Measurements from ENCODE around the gene COL7A1.

The COL7A1 gene

DNA sequence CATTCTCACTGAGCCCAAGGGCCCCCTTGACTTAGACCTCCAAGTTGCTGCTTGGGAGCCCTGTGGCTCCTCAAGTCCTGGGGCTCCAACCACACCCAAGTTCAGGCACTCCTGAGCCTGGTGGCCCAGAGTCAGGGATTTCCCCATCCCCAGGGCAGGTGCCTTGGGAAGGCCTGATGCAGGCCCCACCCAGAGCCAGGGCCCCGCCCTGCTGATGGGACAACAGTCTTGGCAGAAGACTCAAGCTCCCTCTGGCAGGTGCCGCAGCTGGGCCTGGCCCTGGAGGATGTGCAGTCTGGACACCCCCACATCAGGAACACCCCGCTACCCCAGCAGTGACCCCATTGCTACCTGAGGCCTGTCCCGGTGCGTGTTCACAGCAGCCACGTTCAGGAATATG, 73.5 kb downstream of the COL7A1 start:
- TF ChIP-seq TEAD4 (IDR thresholded peaks at IDR 0.05): no peak
- TF ChIP-seq, protein P1, sequence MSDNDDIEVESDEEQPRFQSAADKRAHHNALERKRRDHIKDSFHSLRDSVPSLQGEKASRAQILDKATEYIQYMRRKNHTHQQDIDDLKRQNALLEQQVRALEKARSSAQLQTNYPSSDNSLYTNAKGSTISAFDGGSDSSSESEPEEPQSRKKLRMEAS (IDR thresholded peaks at IDR 0.05): no peak
- no peak for TF ChIP-seq NFIC (IDR thresholded peaks at IDR 0.05)
- TF ChIP-seq EGR1 (IDR thresholded peaks at IDR 0.05): no peak
- TF ChIP-seq EP300 (IDR thresholded peaks at IDR 0.05; ENCODE audit: borderline replicate concordance): no peak
- no peak for TF ChIP-seq ZBTB7A (IDR thresholded peaks at IDR 0.05; ENCODE audit: low read depth)
- no peak for TF ChIP-seq TAF1 (IDR thresholded peaks at IDR 0.05; ENCODE audit: low read depth)
- TF ChIP-seq RAD21 (IDR thresholded peaks at IDR 0.05; ENCODE audit: low read depth): no peak
- no peak for TF ChIP-seq FOXM1 (IDR thresholded peaks at IDR 0.05; ENCODE audit: borderline replicate concordance, low read depth)
- TF ChIP-seq YY1 (IDR thresholded peaks at IDR 0.05; ENCODE audit: low read depth): no peak
- TF ChIP-seq TCF12 (IDR thresholded peaks at IDR 0.05; ENCODE audit: low read depth): no peak
- TF ChIP-seq CREB1 (IDR thresholded peaks at IDR 0.05; ENCODE audit: low read depth): no peak
- TF ChIP-seq, protein P2, sequence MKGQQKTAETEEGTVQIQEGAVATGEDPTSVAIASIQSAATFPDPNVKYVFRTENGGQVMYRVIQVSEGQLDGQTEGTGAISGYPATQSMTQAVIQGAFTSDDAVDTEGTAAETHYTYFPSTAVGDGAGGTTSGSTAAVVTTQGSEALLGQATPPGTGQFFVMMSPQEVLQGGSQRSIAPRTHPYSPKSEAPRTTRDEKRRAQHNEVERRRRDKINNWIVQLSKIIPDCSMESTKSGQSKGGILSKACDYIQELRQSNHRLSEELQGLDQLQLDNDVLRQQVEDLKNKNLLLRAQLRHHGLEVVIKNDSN (IDR thresholded peaks at IDR 0.05): no peak
- no peak for TF ChIP-seq CEBPB (IDR thresholded peaks at IDR 0.05)
- TF ChIP-seq, protein P3, sequence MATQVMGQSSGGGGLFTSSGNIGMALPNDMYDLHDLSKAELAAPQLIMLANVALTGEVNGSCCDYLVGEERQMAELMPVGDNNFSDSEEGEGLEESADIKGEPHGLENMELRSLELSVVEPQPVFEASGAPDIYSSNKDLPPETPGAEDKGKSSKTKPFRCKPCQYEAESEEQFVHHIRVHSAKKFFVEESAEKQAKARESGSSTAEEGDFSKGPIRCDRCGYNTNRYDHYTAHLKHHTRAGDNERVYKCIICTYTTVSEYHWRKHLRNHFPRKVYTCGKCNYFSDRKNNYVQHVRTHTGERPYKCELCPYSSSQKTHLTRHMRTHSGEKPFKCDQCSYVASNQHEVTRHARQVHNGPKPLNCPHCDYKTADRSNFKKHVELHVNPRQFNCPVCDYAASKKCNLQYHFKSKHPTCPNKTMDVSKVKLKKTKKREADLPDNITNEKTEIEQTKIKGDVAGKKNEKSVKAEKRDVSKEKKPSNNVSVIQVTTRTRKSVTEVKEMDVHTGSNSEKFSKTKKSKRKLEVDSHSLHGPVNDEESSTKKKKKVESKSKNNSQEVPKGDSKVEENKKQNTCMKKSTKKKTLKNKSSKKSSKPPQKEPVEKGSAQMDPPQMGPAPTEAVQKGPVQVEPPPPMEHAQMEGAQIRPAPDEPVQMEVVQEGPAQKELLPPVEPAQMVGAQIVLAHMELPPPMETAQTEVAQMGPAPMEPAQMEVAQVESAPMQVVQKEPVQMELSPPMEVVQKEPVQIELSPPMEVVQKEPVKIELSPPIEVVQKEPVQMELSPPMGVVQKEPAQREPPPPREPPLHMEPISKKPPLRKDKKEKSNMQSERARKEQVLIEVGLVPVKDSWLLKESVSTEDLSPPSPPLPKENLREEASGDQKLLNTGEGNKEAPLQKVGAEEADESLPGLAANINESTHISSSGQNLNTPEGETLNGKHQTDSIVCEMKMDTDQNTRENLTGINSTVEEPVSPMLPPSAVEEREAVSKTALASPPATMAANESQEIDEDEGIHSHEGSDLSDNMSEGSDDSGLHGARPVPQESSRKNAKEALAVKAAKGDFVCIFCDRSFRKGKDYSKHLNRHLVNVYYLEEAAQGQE (IDR thresholded peaks at IDR 0.05; ENCODE audit: low read depth): no peak

DNA sequence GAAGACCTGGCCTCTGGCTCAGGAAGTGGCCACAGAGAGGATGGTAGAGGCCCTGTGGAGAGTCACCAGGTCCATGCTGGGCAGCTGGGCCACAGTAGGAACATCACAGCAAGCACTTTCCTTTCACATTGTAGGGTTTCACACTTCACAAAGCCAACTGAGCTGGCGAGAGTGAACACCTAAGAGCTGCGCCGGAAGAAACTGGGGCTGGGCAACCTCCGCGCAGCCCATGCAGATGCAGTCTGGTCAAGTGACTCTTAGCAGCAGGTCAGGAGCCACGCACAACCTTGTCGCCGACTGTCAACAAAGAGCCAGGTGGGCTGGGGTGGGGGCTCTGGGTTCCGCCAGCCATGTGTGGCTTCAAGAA, 75.9 kb downstream of the COL7A1 start:
- TF ChIP-seq FOXM1 (IDR thresholded peaks at IDR 0.05; ENCODE audit: borderline replicate concordance, low read depth) (no peak), CREB1 (IDR thresholded peaks at IDR 0.05; ENCODE audit: low read depth) (no peak), TEAD4 (IDR thresholded peaks at IDR 0.05) (no peak), YY1 (IDR thresholded peaks at IDR 0.05; ENCODE audit: low read depth) (no peak), ZBTB7A (IDR thresholded peaks at IDR 0.05; ENCODE audit: low read depth) (no peak), CEBPB (IDR thresholded peaks at IDR 0.05) (no peak), EGR1 (IDR thresholded peaks at IDR 0.05) (no peak), EP300 (IDR thresholded peaks at IDR 0.05; ENCODE audit: borderline replicate concordance) (no peak), TAF1 (IDR thresholded peaks at IDR 0.05; ENCODE audit: low read depth) (no peak), TCF12 (IDR thresholded peaks at IDR 0.05; ENCODE audit: low read depth) (no peak), NFIC (IDR thresholded peaks at IDR 0.05) (no peak), RAD21 (IDR thresholded peaks at IDR 0.05; ENCODE audit: low read depth) (no peak)
- TF ChIP-seq, protein P2 (IDR thresholded peaks at IDR 0.05): no peak
- TF ChIP-seq, protein P3 (IDR thresholded peaks at IDR 0.05; ENCODE audit: low read depth): no peak
- TF ChIP-seq, protein P1 (IDR thresholded peaks at IDR 0.05): no peak

DNA sequence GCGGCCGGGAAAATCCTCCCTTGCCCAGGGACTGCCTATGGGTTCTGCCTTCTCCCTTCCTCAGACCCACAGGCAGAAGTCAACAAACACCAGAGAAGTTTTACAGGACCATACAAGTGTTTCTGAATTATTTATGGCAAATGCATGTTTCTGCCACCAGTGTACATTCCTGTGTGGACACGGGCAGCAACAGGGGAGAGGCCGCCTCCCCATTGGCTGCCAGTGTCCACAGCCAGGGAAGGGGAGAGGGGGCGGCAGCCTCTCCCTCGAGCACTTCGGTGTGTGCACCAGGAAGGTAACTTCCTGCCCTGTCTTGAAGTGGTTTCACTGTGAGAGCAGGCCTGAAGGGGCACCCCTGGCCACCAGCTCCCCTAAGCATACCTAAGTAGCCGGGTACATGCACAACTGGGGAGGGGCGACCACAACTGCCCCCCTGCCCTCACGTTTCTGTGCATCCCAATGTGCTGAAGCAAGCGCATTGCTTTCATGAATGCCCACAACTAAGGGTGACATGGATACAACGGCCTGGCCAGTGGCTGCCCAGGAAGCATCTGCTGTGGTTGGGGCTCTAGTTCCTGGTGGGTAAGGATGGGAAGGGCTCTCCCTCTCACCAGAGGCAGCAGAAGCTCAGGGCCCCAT, 76.4 kb downstream of the COL7A1 start:
- TF ChIP-seq TCF12 (IDR thresholded peaks at IDR 0.05; ENCODE audit: low read depth) (no peak), EGR1 (IDR thresholded peaks at IDR 0.05) (no peak), TEAD4 (IDR thresholded peaks at IDR 0.05) (no peak)
- TF ChIP-seq, protein P1 (IDR thresholded peaks at IDR 0.05): no peak

DNA sequence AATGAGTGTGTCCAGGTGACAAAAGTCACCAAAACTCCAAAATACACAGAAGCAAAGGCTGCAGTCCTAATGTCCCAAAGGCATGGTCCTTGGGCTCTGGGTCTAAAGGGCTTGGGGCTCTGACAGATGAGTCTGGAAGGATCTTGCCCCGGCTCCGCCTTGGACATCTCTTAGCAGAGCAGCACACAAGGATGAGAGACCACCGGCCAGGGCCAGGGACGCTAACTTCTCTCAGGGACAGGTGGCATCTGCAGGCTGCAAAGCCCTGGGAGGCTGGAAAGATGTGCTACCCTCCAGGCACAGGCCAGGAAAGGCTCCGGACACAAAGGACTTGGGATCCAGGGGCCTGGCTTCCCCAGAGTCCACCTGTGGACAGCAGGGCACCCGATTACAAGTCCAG, 77.1 kb downstream of the COL7A1 start:
- TF ChIP-seq EGR1 (IDR thresholded peaks at IDR 0.05) (no peak), RAD21 (IDR thresholded peaks at IDR 0.05; ENCODE audit: low read depth) (no peak), TAF1 (IDR thresholded peaks at IDR 0.05; ENCODE audit: low read depth) (no peak), TCF12 (IDR thresholded peaks at IDR 0.05; ENCODE audit: low read depth) (no peak), ZBTB7A (IDR thresholded peaks at IDR 0.05; ENCODE audit: low read depth) (no peak), CREB1 (IDR thresholded peaks at IDR 0.05; ENCODE audit: low read depth) (no peak), EP300 (IDR thresholded peaks at IDR 0.05; ENCODE audit: borderline replicate concordance) (no peak), YY1 (IDR thresholded peaks at IDR 0.05; ENCODE audit: low read depth) (no peak), CEBPB (IDR thresholded peaks at IDR 0.05) (no peak), FOXM1 (IDR thresholded peaks at IDR 0.05; ENCODE audit: borderline replicate concordance, low read depth) (no peak), TEAD4 (IDR thresholded peaks at IDR 0.05) (no peak), NFIC (IDR thresholded peaks at IDR 0.05) (no peak)
- TF ChIP-seq, protein P1 (IDR thresholded peaks at IDR 0.05): no peak
- TF ChIP-seq, protein P3 (IDR thresholded peaks at IDR 0.05; ENCODE audit: low read depth): no peak
- TF ChIP-seq, protein P2 (IDR thresholded peaks at IDR 0.05): no peak
